MM.1S (cell line): ENCODE measurements around the gene BTBD19.

Source experiments
- DNase-seq: peaks from one replicate; pipeline ENCODE4 v3.0.0-alpha.2; 2015
- H2AFZ ChIP-seq: fragments of 300-600 bp; sonication (generic); 2 replicates; pipeline ENCODE4 v1.6.0; 2016; ENCODE audit warnings: antibody characterized with exemption, low read length
- H3F3A ChIP-seq: fragments of 300-600 bp; sonication (generic); 2 replicates; pipeline ENCODE4 v1.6.1; 2016; ENCODE audit warnings: mild to moderate bottlenecking, antibody characterized with exemption, low read length, moderate library complexity, mixed read lengths; ENCODE audit not compliant: insufficient read depth
- H3K27ac ChIP-seq: fragments of 300-600 bp; sonication (generic); 2 replicates; pipeline ENCODE4 v1.5.1; 2016; ENCODE audit warnings: mild to moderate bottlenecking, low read length
- H3K27me3 ChIP-seq: fragments of 300-600 bp; sonication (generic); replicated peaks from 2 replicates; pipeline ENCODE4 v1.6.0; 2016; ENCODE audit warnings: low read length; ENCODE audit not compliant: insufficient read depth
- H3K36me3 ChIP-seq: fragments of 300-600 bp; sonication (generic); replicated peaks from 2 replicates; pipeline ENCODE4 v1.6.1; 2016; ENCODE audit warnings: mild to moderate bottlenecking, low read length, mixed read lengths; ENCODE audit not compliant: insufficient read depth
- H3K4me1 ChIP-seq: fragments of 300-600 bp; sonication (generic); 2 replicates; pipeline ENCODE4 v1.6.1; 2016; ENCODE audit warnings: low read length, mixed read lengths
- H3K4me2 ChIP-seq: fragments of 300-600 bp; sonication (generic); 2 replicates; pipeline ENCODE4 v1.6.0; 2016; ENCODE audit warnings: low read depth, low read length
- H3K4me3 ChIP-seq: fragments of 300-600 bp; sonication (generic); 2 replicates; pipeline ENCODE4 v1.5.1; 2016; ENCODE audit warnings: low read length, mixed read lengths
- H3K79me2 ChIP-seq: fragments of 300-600 bp; sonication (generic); 2 replicates; pipeline ENCODE4 v1.6.1; 2016; ENCODE audit warnings: mixed run types, low read length, mixed read lengths
- H3K9ac ChIP-seq: fragments of 300-600 bp; sonication (generic); 2 replicates; pipeline ENCODE4 v1.6.1; 2016; ENCODE audit warnings: low read length, mixed read lengths
- H3K9me2 ChIP-seq: fragments of 300-600 bp; sonication (generic); replicated peaks from 2 replicates; pipeline ENCODE4 v1.6.1; 2016; ENCODE audit warnings: mild to moderate bottlenecking, low read length, mixed read lengths; ENCODE audit not compliant: insufficient read depth
- H3K9me3 ChIP-seq: fragments of 300-600 bp; sonication (generic); replicated peaks from 2 replicates; pipeline ENCODE4 v1.6.1; 2016; ENCODE audit warnings: mild to moderate bottlenecking, low read length, mixed read lengths; ENCODE audit not compliant: insufficient read depth
- H4K20me1 ChIP-seq: fragments of 300-600 bp; sonication (generic); 2 replicates; pipeline ENCODE4 v1.6.1; 2016; ENCODE audit warnings: mild to moderate bottlenecking, low read length, moderate library complexity, mixed read lengths; ENCODE audit not compliant: insufficient read depth
- EZH2 ChIP-seq: fragments of 300-600 bp; sonication (generic); optimal IDR thresholded peaks from 2 replicates; pipeline ENCODE3; 2017; ENCODE audit warnings: low read depth, mild to moderate bottlenecking, antibody characterized with exemption, low read length, mixed read lengths
- EZH2phosphoT487 ChIP-seq: fragments of 300-600 bp; sonication (generic); IDR thresholded peaks from 2 replicates; pipeline ENCODE4 v1.6.1; 2018; ENCODE audit warnings: antibody characterized with exemption, low read length
- TF ChIP-seq, protein P1 (sequence below): fragments of 300-600 bp; sonication (generic); IDR thresholded peaks from 2 replicates; pipeline ENCODE4 v1.5.1; 2016; ENCODE audit warnings: antibody characterized with exemption, low read length, mixed read lengths

The BTBD19 gene

GRCh38 chr1:44803062-44803311, 5.3 kb upstream of the BTBD19 start:
- Histone ChIP-seq H3K36me3 (no peaks in the 10 kb centered on the region), H3K79me2 (peaks cover 5% of the 10 kb centered on the region; the same call in 1 of the 2 replicates), H3K27me3 (no peaks in the 10 kb centered on the region), H3K4me1 (peaks cover 4% of the 10 kb centered on the region; the same call in 1 of the 2 replicates), H3K4me3 (no peak overlapping the region), H2AFZ (no peak overlapping the region), H3K27ac (no peak overlapping the region), H3K9ac (no peak overlapping the region), H3K9me3 (no peaks in the 10 kb centered on the region), H3K9me2 (no peaks in the 10 kb centered on the region), H3F3A (peaks cover 5% of the 10 kb centered on the region; the same call in 1 of the 2 replicates), H4K20me1 (no peaks in the 10 kb centered on the region), H3K4me2 (no peak overlapping the region)
- TF ChIP-seq EZH2 (no peak), EZH2phosphoT487 (no peak)
- TF ChIP-seq, protein P1, sequence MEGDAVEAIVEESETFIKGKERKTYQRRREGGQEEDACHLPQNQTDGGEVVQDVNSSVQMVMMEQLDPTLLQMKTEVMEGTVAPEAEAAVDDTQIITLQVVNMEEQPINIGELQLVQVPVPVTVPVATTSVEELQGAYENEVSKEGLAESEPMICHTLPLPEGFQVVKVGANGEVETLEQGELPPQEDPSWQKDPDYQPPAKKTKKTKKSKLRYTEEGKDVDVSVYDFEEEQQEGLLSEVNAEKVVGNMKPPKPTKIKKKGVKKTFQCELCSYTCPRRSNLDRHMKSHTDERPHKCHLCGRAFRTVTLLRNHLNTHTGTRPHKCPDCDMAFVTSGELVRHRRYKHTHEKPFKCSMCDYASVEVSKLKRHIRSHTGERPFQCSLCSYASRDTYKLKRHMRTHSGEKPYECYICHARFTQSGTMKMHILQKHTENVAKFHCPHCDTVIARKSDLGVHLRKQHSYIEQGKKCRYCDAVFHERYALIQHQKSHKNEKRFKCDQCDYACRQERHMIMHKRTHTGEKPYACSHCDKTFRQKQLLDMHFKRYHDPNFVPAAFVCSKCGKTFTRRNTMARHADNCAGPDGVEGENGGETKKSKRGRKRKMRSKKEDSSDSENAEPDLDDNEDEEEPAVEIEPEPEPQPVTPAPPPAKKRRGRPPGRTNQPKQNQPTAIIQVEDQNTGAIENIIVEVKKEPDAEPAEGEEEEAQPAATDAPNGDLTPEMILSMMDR: no peak
- DNase-seq: no peak

DNA sequence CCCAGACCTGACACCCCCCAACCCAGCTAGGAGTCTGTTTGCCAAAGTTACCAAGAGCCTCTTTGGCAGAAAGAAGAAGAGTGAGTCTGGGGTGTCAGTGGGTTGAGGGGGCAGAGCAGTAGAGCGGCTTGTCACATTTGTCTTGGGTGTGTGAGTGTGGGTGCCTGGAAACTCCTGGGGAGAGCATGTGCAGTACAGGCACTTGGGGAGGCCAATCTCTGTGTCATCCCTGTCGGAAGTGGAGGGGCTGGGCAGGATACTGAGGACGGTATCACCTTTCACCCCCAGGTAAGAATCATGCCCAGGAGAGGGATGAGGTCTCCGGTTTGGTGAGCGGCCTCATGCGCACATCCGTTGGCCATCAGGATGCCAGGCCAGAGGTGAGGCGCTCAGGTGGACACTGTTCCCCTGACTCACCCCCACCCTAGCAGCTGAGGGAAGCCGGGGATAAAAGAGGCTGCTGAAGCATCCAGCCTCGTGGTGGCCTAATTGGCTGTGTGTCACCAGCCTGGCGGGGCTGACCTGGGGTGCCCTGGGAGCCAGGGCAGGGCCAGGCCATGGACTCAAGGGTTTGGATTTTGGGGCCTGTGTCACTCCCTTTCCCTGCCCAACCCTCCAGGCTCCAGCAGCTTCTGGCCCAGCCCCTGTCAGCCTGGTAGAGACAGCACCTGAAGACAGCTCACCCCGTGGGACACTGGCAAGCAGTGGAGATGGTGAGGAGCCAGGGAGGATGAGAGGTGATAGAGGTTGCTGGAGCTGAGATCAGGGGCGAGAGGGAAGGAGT, 4.8 kb upstream of the BTBD19 start:
- Histone ChIP-seq H2AFZ (no peak overlapping the region), H4K20me1 (no peaks in the 10 kb centered on the region), H3F3A (peaks cover 5% of the 10 kb centered on the region; the same call in 1 of the 2 replicates), H3K4me2 (no peak overlapping the region), H3K9ac (no peak overlapping the region), H3K4me3 (no peak overlapping the region), H3K27me3 (no peaks in the 10 kb centered on the region), H3K36me3 (no peaks in the 10 kb centered on the region), H3K79me2 (peaks cover 5% of the 10 kb centered on the region; the same call in 1 of the 2 replicates), H3K9me2 (no peaks in the 10 kb centered on the region), H3K9me3 (no peaks in the 10 kb centered on the region), H3K27ac (no peak overlapping the region), H3K4me1 (peaks cover 4% of the 10 kb centered on the region; the same call in 1 of the 2 replicates)
- TF ChIP-seq EZH2phosphoT487: no peak
- no peak for DNase-seq

GRCh38 chr1:44805311-44806024, 2.9 kb upstream of the BTBD19 start:
- Histone ChIP-seq H3K9ac (no peak overlapping the region), H3K27ac (no peak overlapping the region), H3K4me2 (no peak overlapping the region), H3F3A (peaks cover 6% of the 10 kb centered on the region; the same call in 1 of the 2 replicates), H3K4me3 (no peak overlapping the region), H3K9me3 (no peaks in the 10 kb centered on the region), H2AFZ (no peak overlapping the region), H3K36me3 (no peaks in the 10 kb centered on the region), H3K79me2 (peaks cover 5% of the 10 kb centered on the region; the same call in 1 of the 2 replicates), H3K27me3 (no peaks in the 10 kb centered on the region), H4K20me1 (no peaks in the 10 kb centered on the region), H3K9me2 (no peaks in the 10 kb centered on the region), H3K4me1 (peaks cover 22% of the 10 kb centered on the region)
- TF ChIP-seq, protein P1: no peak
- TF ChIP-seq EZH2phosphoT487 (no peak), EZH2 (no peak)
- no peak for DNase-seq
